ENCODE measurements around the gene PAK3. TPM values are rescaled to one million over a fixed set of nuclear protein-coding genes. Genes with fewer than 3 reads are reported as not detected.

The PAK3 gene
- total and polyA plus RNA-seq, 2 of the 4 experiments (the other 2 are of a cell fraction) = 0.22 to 0.36 TPM

GRCh38 chrX:111127038-111127437 is 31.0 kb downstream of the PAK3 start:
- Histone ChIP-seq H3K4me2 (ENCODE audit: low read depth, low read length) (no peak overlapping the region), H3K14ac (replicated peaks; ENCODE audit: low read depth, low read length) (no peak overlapping the region), H3K56ac (ENCODE audit: extremely low read depth, insufficient read depth, low read length) (no peak overlapping the region), H3K79me1 (ENCODE audit: low read depth in 1 of 2, low read length in 2 of 2) (no peaks in the 10 kb centered on the region), H4K20me1 (ENCODE audit: insufficient read depth, low read length) (no peaks in the 10 kb centered on the region), H3K36me3 (ENCODE audit: control insufficient read depth, insufficient read depth, low read length) (no peaks in the 10 kb centered on the region), H4K8ac (ENCODE audit: low read depth in 2 of 2, low read length in 2 of 2) (no peak overlapping the region), H4K91ac (ENCODE audit: insufficient read depth, low read depth, low read length) (no peak overlapping the region), H3K27me3 (ENCODE audit: control insufficient read depth, insufficient read depth, low read length) (peaks cover 3% of the 10 kb centered on the region; the same call in 1 of the 2 replicates), H2BK5ac (ENCODE audit: low read depth, low read length, poor library complexity, severe bottlenecking) (no peak overlapping the region), H3K9me3 (ENCODE audit: control insufficient read depth, insufficient read depth, low read length) (no peaks in the 10 kb centered on the region), H3K18ac (ENCODE audit: low read depth, low read length) (no peak overlapping the region), H2AK5ac (ENCODE audit: low read depth, low read length) (no peak overlapping the region), H2BK20ac (ENCODE audit: low read depth, low read length) (no peak overlapping the region), H2AK9ac (replicated peaks; ENCODE audit: low read depth, low read length, poor library complexity) (no peak overlapping the region), H4K5ac (ENCODE audit: low read depth, low read length) (no peak overlapping the region), H2BK120ac (ENCODE audit: low read depth, low read length) (no peak overlapping the region), H3K4ac (ENCODE audit: low read depth, low read length) (no peak overlapping the region), H3K27ac (ENCODE audit: insufficient read depth, low read length) (no peak overlapping the region), H3K4me3 (ENCODE audit: insufficient read depth, low read depth, low read length) (no peak overlapping the region), H3K4me1 (ENCODE audit: control insufficient read depth, insufficient read depth, low read length) (no peaks in the 10 kb centered on the region), H2BK15ac (ENCODE audit: low read depth, low read length) (no peak overlapping the region), H2AFZ (replicated peaks; ENCODE audit: low read length, poor library complexity) (no peak overlapping the region), H3K9ac (ENCODE audit: low read depth, low read length) (no peak overlapping the region), H3K23ac (ENCODE audit: low read depth, low read length) (no peak overlapping the region), H3K9me1 (ENCODE audit: insufficient read depth, low read length) (no peaks in the 10 kb centered on the region)
- in situ Hi-C loops (cut with MboI; ENCODE audit: low sequenced_read_pairs) (no loop called here), dilution Hi-C loops (cut with HindIII; ENCODE audit: low sequenced_read_pairs, unreplicated experiment) (no loop called here), intact Hi-C loops (cut with micrococcal nuclease) (no loop called here)
- no TSS peak for BruUV-seq (replicated peaks)
- TF ChIP-seq RAD21 (IDR thresholded peaks at IDR 0.05; ENCODE audit: low read length) = no peak
- TF ChIP-seq NFE2L2 (IDR thresholded peaks at IDR 0.05; ENCODE audit: low read depth, low read length) = no peak
- TF ChIP-seq CEBPB (IDR thresholded peaks at IDR 0.05; ENCODE audit: low read depth, low read length) = no peak
- no peak for DNase-seq
- CTCF ChIA-PET = no interaction called here
- ATAC-seq (ENCODE audit: low read depth) = no peak
- POLR2A ChIA-PET (ENCODE audit: unreplicated experiment) = no interaction called here
